HG03097 (cell line): ENCODE results near the gene HIPK3.
"Not testable (repeated sequence)": the region's sequence is repeated elsewhere in the genome, so short reads cannot be mapped to it uniquely, and the experiment has no call there.

Source experiments
- ATAC-seq: cut with Tn5 transposase; IDR thresholded peaks from one replicate; pipeline ENCODE4 v1.9.1; 2021; ENCODE audit not compliant: unreplicated experiment, low FRiP score

The HIPK3 gene

DNA sequence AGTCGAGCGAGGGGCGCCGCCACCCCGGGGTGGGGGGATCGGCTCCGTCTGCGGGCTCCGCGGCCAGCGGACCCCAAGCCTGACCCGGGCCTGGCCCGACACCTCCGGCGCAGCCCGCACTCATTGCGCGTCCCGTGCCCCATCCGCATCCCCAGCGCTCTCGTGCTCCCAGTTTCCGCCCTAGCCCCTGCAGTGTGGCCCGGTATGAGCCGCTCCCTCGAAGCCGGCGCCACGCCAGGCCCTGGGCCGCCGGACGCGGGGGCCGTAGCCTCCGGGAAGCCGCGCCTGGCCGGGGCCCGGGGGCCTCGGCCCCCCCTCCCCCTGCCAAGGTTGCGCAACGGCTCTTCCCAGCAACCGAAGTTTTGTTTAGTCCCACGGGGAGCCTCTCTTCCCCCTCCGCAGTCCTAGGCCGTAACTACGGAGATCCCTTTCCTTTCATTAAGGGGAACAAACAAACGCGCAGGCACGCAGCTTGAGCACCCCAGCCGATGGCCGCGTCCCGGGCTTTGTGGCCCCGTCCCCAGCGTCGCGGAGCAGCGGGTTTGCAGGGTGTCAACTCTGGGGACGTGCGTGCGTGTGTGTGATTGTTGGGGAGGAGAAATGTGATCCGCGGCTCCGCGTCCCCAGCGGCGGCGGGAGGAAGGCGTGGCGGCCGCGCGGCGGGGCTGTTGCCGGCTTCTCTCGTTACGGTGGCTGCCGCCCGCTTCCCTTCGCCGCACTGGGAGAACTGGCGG lies 883 bp downstream of the HIPK3 start:
- ATAC-seq = peak; percentile 32

DNA sequence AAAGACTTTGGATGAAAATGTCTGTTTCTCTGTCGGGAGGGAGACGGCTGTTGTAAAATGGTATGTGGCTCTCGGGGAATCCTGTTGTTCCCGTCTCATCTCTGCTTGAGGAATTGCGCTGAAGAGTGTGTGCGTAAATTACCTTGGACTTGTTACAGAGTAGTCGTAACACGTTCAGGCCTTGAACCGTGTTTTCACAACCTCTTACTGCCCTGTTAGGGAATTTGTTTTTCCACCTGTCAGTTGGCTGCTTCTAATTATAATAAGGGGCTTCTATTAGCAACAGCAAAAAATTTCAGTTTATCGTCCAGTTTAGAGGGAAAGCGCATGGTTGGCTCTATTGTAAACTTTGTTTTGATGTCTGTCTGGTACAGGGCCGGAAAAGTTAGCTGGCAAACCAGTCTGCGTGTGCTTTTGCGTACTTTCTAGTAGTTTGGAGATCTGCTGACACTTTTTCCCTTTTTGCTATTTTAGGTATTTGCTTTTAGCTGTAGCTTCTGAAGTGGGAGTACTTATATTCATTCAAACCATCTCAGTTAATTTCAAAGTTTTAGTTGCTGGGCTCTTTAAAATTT lies 1.5 kb downstream of the HIPK3 start:
- peak; percentile 8 for ATAC-seq

DNA sequence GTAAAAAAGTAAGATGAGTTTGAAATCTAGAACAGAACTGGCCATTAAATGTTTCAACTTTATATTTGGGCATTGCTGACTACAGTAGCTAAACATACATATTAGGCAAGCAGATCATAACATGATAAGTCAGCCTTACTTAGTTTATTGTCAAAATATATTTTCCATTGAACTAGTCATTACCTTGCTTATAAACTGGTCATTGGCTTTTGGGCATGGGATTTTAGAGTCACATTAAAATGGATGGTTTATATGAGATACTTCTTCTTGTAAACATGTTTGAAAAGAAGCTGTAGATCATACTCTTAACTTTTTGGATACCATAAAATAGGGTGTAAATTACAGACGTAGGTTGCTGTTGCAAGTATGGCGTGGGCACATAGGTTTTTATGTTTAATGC lies 2.7 kb downstream of the HIPK3 start:
- ATAC-seq = no peak

DNA sequence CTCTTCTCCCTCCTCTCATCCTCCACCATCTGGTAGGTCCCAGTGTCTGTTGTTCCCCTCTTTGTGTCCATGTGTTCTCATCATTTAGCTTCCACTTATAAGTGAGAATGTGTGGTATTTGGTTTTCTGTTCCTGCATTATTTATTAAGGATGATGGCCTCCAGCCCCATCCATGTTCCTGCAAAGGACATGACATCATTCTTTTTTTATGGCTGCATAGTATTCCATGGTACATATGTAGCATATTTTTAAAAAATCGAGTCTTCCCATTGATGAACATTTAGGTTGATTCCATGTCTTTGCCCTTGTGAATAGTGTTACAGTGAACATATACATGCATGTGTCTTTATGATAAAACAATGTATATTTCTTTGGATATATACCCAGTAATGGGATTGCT lies 4.2 kb downstream of the HIPK3 start:
- ATAC-seq = not testable (repeated sequence)

DNA sequence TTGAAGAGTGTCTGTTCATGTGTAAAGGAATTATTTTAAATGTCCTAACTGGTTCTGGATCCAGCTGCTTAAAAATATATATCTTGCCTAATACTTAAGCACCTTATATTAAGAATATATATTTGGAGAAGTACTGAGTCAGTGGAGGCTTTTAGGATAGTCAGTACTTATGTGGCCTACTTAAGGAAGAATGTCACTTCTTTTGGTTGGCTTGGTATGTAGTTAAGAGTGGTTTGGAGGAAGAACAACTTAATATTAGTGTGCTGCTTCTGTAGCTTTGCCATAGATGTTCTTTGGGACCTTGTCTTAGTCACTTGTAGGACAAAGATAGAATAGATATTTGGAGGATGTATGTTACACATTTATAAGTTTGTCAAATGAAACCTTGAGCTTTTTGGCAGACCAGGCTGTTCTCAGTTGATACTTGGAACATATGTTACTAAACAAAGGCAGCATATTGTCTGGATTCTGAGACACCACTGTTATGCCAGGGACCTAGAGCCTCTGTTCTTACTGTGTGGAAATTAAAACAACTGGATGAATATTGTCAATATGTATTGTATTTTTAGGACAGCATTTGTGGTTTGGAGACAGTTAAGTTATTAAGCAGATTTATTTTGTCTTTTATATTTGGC lies 4.9 kb downstream of the HIPK3 start:
- no peak for ATAC-seq

DNA sequence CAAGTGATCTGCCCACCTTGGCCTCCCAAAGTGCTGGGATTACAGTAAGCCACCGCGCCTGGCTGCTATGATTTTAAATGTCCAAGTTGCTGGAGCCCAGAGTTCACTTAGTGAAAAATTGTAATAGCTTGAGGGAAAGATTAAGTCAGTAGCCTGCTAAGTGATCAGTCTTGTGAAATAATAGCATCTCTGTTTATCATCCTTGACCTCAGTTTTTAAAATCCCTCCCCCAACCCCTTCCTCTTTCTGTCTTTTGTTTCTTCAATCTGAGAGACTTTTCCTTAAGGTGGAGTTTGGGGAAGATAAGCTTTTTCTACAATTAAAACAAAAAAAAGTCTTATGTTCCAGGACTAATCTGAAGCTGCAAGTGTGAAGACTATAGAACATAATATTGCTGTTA lies 6.4 kb downstream of the HIPK3 start:
- ATAC-seq = no peak

DNA sequence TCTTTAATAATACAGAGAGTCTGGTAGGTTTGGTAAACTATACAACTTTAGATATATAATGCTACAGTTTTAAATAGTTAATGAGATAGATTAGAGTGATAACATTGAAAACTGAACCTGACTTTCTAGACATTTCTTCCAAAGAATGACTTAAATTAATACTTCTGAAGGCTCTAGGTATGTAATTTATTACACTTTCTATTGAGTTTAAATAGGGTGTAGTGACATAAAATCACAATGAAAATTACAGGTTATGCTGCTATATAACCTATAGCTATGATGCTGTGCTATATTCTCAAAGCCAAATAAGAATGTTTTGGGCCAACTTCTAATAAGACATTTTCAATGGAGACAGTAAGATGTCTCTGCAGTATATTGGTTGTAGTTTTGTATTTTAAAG lies 7.7 kb downstream of the HIPK3 start:
- ATAC-seq = no peak

DNA sequence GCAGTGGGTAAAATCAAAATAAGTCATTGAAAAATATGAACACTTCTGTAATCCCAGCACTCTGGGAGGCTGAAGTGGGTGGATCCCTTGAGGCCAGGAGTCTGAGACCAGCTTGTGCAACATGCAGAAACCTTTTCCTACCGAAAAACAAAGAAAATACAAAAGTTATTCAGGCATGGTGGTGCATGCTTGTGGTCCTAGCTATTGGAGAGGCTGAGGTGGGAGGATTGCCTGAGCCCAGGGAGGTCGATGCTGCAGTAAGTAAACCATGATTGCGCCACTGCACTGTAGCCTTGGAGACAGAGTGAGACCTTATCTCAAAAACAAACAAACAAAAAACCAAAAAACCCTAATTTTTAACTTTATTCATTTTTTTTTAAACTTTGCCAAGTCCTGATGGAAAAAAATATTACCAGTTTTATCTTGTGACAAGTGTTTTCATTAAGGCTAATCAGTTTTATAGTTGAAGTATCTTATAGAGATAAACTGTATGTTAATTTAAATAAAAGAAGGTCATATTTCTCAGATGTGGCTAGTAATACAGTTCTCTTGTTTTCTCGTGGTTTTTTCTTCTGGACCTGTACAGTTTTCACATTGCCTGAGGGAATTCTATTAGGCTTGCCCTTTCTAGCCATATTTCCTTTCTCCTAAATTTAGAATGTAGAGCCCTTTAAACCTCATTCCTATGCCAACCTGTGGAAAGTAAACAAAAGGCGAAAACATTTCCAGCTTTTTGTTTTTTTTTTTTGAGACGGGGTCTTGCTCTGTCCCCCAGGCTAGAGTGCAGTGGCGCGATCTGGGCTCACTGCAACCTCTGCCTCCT lies 9.4 kb downstream of the HIPK3 start:
- no peak for ATAC-seq

DNA sequence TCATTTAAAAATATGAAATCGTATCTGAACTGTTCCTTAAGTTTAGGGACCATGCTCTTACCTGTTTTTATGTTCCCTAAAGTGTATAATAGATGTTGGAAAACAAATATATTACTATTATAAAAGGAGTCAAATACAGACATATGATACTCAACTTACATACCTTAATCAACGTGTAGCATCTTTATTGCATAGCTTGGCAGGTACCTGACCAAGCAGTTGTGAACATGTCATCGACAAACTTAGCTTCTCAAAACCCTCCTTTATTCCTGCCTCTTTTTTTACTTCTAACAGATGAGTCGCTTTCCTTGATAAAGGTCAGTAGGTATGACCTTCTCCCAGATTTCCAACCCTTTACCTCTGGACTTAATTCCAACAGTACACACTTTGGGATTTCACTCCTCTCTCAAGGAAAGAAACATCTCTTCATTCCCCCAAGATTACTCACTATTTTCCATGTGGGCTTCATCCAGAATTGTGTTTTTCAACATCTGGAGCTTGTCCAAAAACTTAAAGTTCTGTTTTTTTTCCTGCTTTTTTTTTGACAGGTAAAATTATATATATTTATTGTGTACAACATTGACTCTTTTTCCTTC lies 11.9 kb downstream of the HIPK3 start:
- no peak for ATAC-seq

DNA sequence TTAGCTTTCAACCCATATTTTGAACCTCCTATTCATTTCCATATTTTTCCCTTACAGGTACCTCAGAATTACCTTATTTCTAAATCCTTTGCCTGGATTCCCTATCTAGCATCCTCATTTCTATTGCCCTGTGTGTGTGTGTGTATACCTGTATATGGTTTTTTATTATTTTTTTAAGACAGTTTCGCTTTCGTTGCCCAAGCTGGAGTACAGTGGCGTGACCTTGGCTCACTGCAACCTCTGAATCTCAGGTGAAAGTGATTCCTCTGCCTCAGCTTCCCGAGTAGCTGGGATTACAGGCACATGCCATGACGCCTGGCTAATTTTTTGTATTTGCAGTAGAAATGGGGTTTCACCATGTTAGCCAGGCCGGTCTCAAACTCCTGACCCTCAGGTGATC lies 12.6 kb downstream of the HIPK3 start:
- no peak for ATAC-seq

DNA sequence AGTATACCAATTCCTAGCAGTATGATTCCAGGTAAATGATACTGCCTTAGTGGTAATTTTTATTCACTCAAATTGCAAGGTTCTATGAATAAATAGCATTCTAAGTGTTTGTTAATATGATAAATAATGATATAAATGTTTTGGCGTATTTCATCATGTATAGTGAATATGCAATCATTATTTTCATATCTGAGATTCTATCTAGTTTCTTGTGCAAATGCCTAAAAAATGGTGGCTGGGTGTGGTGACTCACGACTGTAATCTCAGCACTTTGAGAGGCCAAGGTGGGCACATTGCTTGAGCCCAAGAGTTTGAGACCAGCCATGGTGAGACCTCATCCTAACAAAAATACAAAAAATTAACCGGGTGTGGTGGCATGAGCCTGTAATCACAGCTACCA lies 13.9 kb downstream of the HIPK3 start:
- ATAC-seq = no peak

DNA sequence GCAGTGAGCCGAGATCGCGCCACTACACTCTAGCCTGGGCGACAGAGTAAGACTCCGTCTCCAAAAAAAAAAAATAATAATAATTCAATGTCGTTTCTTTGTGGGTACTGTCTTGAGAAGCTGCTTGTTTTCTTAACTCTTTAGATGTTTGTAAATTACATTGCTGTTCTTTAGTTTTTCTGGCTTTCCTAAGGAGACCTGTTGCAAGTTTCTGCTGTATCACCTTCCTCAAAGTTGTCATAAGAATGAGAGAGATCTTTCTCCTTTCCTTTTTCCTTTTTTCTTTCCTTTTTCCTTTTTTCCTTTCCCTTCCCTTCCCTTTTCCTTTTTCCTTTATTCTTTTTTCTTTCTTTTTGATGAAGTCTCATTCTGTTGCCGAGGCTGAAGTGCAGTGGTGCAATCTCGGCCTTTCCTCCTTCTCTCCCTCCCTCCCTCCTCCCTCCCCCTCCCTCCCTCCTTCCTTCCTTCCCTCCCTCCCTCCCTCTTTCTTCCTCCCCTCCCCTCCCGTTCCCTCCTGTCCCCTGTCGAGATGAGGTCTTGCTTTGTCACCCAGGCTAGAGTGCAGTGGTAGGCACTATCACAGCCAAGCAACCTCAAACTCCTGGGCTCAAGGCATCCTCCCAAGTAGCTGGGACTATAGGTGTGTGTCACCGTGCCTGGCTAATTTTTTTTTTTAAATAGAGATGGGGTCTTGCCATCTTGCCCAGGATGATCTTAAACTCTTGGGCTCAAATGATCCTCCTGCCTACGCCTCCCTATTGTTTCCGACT lies 15.3 kb downstream of the HIPK3 start:
- ATAC-seq = no peak

DNA sequence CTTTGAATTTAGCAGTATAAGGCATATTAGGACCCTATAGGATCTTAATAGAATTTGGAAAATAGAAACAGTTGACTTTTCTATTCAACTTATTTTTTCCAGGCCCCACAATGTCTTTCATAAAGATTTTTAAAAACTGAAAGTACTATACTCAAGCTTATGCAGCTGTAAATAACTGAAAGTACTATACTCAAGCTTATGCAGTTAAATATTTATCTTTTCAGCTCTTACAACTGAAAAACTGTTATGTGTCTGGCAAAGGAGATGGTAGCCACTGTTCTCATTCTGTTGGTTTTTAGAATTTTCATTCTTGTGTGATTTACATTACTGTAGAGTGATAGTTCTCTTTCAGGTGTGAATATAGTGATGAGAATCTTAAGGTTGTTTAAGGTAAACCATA lies 16.5 kb downstream of the HIPK3 start:
- ATAC-seq = no peak

DNA sequence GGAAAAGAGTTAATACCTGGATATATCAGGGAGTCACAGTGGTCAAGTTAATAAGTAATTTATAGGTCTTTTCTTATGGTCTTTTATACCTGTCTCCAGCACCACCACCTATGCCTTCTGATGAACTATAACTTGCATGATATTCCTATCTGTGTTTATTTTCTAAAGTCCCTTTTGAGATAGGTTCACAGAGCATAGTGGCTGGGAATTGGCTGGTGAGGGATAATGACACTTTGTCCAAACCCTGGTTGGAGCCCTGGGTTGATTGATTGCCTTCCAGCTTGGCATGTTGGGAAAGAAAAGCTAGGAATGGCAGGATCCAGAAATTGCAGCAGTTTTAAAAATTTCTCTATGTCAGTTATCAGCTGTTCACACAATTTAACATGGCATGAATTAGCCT lies 23.2 kb downstream of the HIPK3 start:
- ATAC-seq = no peak

DNA sequence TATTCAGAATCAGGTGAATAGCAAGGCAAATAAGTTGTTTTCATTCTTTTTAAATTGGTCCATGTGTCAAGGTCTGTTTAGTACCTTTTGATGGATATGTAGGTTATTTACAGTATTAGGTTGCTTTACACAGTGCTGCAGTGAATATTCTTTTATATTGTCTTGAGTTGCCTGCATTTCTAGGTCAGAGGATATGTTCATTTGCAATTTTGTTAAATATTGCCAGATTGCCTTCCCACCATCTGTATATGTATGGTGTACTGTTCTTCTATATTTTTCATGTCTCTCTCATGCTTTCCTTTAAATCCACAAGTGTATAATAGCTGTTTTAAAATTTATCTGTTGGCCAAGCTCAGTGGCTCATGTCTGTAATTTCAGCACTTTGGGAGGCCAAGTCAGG lies 24.6 kb downstream of the HIPK3 start:
- no peak for ATAC-seq

DNA sequence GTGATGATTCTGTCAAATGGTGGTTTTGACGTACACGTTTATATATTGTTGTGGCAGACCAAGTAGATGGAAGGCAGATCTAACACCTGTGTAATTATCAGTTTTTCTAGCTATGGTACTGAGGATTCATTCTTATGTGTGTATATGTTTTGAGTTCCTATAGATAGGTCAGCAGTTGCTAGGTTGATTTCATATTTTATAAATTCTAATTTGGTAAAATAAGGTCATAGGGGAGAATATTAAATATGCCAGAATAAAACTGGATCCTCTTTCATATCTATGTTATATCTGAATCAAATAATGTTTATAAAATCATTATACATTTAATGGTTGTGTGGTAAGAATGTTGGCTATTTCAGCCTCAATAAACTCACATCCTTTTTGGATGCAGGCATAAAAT lies 27.6 kb downstream of the HIPK3 start:
- ATAC-seq = no peak

DNA sequence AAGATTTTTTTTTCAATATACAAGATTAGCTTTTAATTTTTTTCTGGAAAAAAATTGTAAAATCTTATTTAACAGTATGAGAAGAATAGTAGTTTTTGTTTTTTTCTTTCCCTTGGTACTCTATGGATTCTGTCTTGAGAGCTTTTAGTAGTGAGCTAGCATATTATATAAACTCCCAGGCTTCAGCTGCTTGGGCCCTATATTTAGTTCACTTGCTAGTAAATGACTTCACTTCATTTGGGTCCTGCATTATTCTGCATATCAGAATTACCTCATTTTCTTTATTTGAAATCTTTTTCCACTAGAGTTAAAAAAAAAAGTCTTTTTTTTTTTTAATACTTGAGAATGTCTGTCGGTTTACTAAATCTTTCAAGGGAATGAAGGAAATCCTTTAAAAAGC lies 33.1 kb downstream of the HIPK3 start:
- no peak for ATAC-seq

DNA sequence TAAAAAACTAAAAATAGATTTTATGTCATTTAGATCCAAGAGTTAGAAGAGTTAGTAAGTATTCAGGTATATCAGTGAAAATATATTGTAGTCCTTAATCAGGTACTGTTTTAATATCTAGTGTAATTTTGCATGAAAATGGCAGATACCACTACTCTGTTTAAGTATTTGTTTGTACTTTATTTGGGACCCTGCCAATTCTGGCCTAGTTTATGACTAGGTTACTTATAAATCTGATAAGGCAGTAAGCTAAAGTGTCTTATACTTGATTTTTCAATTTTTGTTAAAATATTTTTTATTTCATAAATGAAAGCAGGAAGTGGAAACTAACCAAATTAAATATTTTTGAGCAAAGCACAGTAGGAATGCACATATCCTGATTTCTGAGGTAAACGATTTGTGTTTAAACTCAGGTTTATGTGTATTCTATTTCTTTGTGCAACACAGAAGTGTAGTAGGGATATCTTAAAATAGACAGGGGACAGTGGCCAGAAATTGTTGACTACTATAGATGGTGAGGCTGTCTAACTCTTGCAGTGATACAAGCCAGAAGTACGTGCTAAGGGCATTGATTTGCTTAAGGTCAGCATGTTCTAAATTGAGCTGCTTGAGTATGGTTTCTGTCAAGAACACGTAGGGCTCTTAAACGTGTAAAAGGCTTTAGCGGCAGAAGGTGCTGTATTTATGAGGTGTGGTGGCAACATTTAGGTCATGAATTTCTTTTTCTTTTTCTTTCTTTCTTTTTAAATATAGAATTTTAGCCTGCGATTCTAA lies 34.0 kb downstream of the HIPK3 start:
- ATAC-seq = no peak

DNA sequence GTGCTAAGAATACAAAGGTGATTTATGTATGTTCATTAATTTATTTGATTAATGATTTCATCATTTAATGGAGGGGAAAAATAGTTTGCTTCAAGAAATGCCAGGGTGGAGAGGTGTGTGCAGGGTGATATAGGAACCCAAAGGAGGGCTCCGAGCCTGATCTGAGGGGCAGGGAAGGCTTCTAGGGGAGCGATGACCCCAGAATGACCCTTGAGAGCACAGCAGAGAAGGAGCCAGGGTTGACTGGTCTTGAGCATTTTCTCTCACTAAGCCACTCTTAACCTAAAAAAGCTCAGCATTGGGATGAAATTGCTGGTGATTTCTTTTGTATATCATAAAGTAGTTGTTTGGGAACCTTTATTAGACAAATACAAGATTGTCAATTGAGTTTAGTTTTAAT lies 35.1 kb downstream of the HIPK3 start:
- ATAC-seq = no peak

DNA sequence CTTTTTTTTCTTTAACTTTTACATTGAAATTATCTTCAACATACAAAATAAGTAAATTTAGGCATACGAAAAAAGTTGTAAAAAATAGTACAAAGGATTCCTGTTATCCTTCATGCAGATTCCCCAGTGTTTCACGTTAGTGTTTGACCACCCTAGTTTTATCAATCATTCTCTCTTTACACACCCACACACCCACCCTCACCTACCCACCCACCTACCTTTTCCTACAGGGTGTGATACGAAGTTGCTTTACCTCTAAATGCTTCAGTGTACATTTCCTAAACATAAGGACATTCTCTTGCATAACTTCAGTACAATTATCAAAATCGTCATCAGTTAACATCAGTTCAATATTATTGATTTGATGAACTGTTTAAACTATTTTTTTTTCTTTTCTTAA lies 37.0 kb downstream of the HIPK3 start:
- no peak for ATAC-seq
